ENCODE measurements around the gene CCDC186.

DNA sequence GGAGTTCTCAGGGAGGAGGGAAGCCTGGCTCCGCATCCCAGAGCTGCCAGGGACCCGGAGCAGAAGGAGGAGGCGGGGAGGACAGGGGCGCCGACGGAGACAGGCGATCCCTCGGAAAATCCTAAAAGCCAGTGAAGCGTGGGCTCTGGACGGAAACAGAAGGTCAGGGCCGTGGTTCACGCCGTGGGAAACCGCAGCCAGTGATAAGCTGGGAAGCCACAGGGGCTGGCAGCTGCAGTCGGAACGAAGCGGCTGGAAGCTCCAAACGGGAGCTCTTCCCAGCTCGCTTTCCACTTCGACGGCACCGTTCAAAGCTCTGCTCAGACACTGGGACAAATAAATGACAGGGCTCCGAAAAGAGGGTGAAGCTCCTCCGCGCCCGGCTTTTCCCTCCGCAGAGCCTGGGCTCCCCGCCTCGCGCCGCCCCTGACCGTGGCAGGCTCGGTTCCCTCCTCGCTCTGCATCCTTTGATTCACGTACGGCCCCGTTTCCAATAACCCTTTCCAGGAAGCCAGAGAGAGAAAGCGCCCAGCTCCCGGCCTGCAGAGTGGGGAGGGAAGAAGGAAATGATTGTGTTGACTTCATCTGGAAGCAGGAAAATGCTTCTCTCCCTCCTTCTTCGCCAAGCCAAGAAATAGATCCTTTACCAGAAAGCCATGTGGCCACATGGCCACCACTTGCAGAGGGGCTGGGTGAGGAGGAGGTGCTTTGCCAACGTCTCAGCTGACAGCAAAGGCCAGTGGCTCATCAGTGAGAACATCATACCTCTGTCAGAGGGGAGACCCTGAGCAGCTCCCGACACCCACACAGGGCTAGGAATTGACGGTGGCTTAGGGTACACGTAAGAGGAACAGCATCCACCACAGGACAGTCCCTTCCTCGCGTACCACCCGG is 72.9 kb downstream of the CCDC186 start:
- no peak for TF ChIP-seq MAZ (IDR thresholded peaks at IDR 0.05; ENCODE audit: borderline replicate concordance, low read depth, low read length)
- TF ChIP-seq, protein P1, sequence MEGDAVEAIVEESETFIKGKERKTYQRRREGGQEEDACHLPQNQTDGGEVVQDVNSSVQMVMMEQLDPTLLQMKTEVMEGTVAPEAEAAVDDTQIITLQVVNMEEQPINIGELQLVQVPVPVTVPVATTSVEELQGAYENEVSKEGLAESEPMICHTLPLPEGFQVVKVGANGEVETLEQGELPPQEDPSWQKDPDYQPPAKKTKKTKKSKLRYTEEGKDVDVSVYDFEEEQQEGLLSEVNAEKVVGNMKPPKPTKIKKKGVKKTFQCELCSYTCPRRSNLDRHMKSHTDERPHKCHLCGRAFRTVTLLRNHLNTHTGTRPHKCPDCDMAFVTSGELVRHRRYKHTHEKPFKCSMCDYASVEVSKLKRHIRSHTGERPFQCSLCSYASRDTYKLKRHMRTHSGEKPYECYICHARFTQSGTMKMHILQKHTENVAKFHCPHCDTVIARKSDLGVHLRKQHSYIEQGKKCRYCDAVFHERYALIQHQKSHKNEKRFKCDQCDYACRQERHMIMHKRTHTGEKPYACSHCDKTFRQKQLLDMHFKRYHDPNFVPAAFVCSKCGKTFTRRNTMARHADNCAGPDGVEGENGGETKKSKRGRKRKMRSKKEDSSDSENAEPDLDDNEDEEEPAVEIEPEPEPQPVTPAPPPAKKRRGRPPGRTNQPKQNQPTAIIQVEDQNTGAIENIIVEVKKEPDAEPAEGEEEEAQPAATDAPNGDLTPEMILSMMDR (IDR thresholded peaks at IDR 0.05) = no peak
- no peak for TF ChIP-seq NPAS2 (CRISPR knock-in tag; IDR thresholded peaks at IDR 0.05; ENCODE audit: borderline replicate concordance)
- TF ChIP-seq PHF8 (IDR thresholded peaks at IDR 0.05; ENCODE audit: borderline replicate concordance, low read depth) = no peak
- TF ChIP-seq BHLHE40 (IDR thresholded peaks at IDR 0.05; ENCODE audit: low read depth, low read length) = no peak
- no peak for TF ChIP-seq JUN (IDR thresholded peaks at IDR 0.05)
- TF ChIP-seq CBX8 (IDR thresholded peaks at IDR 0.05) = no peak
- TF ChIP-seq, protein P2, sequence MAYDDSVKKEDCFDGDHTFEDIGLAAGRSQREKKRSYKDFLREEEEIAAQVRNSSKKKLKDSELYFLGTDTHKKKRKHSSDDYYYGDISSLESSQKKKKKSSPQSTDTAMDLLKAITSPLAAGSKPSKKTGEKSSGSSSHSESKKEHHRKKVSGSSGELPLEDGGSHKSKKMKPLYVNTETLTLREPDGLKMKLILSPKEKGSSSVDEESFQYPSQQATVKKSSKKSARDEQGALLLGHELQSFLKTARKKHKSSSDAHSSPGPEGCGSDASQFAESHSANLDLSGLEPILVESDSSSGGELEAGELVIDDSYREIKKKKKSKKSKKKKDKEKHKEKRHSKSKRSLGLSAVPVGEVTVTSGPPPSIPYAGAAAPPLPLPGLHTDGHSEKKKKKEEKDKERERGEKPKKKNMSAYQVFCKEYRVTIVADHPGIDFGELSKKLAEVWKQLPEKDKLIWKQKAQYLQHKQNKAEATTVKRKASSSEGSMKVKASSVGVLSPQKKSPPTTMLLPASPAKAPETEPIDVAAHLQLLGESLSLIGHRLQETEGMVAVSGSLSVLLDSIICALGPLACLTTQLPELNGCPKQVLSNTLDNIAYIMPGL (CRISPR knock-in tag; IDR thresholded peaks at IDR 0.05; ENCODE audit: borderline replicate concordance) = no peak
- no peak for TF ChIP-seq RFX5 (IDR thresholded peaks at IDR 0.05)
